Peyer's patch (tissue), 4 donors: ENCODE results near the gene TNRC6B.

Experiments used
- CTCF ChIP-seq, 6 experiments: fragments of 450-650 bp in 4 of 6; fragments of 200-600 bp in 2 of 6; sonication (generic) in 1 of 6; IDR thresholded peaks; one replicate each; pipeline ENCODE4 v1.5.1; 2017 to 2019; ENCODE audit warnings: antibody characterized with exemption in 6 of 6, mild to moderate bottlenecking in 3 of 6, moderate library complexity in 1 of 6
- POLR2A ChIP-seq, 2 donors: fragments of 450-650 bp; IDR thresholded peaks; one replicate each; pipeline ENCODE4 v1.5.1; 2017; ENCODE audit warnings: antibody characterized with exemption in 2 of 2, mild to moderate bottlenecking in 2 of 2, moderate library complexity in 2 of 2

GRCh38 chr22:40220316-40221054 lies 42.8 kb downstream of the TNRC6B start:
- TF ChIP-seq CTCF (IDR thresholded peaks at IDR 0.05) (no peak), POLR2A (IDR thresholded peaks at IDR 0.05) (no peak)
